Endodermal cell (in vitro differentiated cells): ENCODE results near the gene SCLY. TPM values are rescaled to one million over a fixed set of nuclear protein-coding genes. Genes with fewer than 3 reads are reported as not detected.

Source experiments
- DNase-seq: peaks from one replicate; pipeline ENCODE4 v3.0.0-alpha.2; 2017
- H3K27ac ChIP-seq: 2 replicates; pipeline ENCODE4 v1.5.1; 2013; ENCODE audit warnings: mild to moderate bottlenecking, low read depth, low read length, moderate library complexity
- H3K27me3 ChIP-seq: 2 replicates; pipeline ENCODE4 v1.6.1; 2013; ENCODE audit warnings: mild to moderate bottlenecking, low read length, moderate library complexity; ENCODE audit not compliant: insufficient read depth, control insufficient read depth, poor library complexity, severe bottlenecking
- H3K36me3 ChIP-seq: 2 replicates; pipeline ENCODE4 v1.7.0; 2013; ENCODE audit warnings: mild to moderate bottlenecking, low read length, moderate library complexity; ENCODE audit not compliant: control insufficient read depth, insufficient read depth
- H3K4me1 ChIP-seq: one replicate; pipeline ENCODE4 v1.7.0; 2013; ENCODE audit warnings: low read length; ENCODE audit not compliant: control insufficient read depth, insufficient read depth
- H3K4me3 ChIP-seq: 2 replicates; pipeline ENCODE4 v1.5.1; 2013; ENCODE audit warnings: mild to moderate bottlenecking, low read length, moderate library complexity
- H3K9ac ChIP-seq: 2 replicates; pipeline ENCODE4 v1.6.1; 2013; ENCODE audit warnings: mild to moderate bottlenecking, low read length, moderate library complexity; ENCODE audit not compliant: poor library complexity, severe bottlenecking; ENCODE audit errors: extremely low read depth
- H3K9me3 ChIP-seq: 2 replicates; pipeline ENCODE4 v1.6.1; 2013; ENCODE audit warnings: mild to moderate bottlenecking, low read length, moderate library complexity; ENCODE audit not compliant: control insufficient read depth
- H3K27ac Mint-ChIP-seq: 2 replicates; pipeline ENCODE4 v1.8.0; 2020; ENCODE audit warnings: mixed read lengths
- H3K27me3 Mint-ChIP-seq: 2 replicates; pipeline ENCODE4 v1.8.0; 2021; ENCODE audit warnings: mild to moderate bottlenecking, mixed read lengths; ENCODE audit not compliant: insufficient read depth
- H3K36me3 Mint-ChIP-seq: 2 replicates; pipeline ENCODE4 v1.8.0; 2020; ENCODE audit warnings: low read depth, mixed read lengths
- H3K4me1 Mint-ChIP-seq: 2 replicates; pipeline ENCODE4 v1.8.0; 2020; ENCODE audit warnings: mixed read lengths
- H3K4me3 Mint-ChIP-seq: 2 replicates; pipeline ENCODE4 v1.8.0; 2020; ENCODE audit warnings: mild to moderate bottlenecking, moderate library complexity, mixed read lengths
- H3K9me3 Mint-ChIP-seq: 2 replicates; pipeline ENCODE4 v1.8.0; 2020; ENCODE audit warnings: mild to moderate bottlenecking, mixed read lengths
- WGBS, 2 experiments: methylation state at CpG; one replicate each; pipeline versions ENCODE4 v1.1.5 to v1.1.7; 2013; ENCODE audit warnings: missing lambda C conversion rate in 2 of 2, mixed read lengths in 1 of 2; ENCODE audit not compliant: insufficient coverage in 1 of 2, insufficient read length in 1 of 2; 5-methylcytosine and 5-hydroxymethylcytosine counted together
- total RNA-seq, 2 donors: library from RNA; stranded (reverse); fragmentation: NEBNext Ultra II Directional in 1 of 2; extraction: Animal tissue kit (Norgen Biotek cat#: 25700) in 1 of 2; gene quantifications; 2 replicates in 1 of 2; 3 replicates in 1 of 2; pipeline ENCODE4 v1.2.1, GENCODE V29; 2021
- TF ChIP-seq, protein P1 (sequence below): fragments of 200-600 bp; sonication (generic); conservative IDR thresholded peaks from 2 replicates; pipeline ENCODE4 v1.5.0; 2021; ENCODE audit warnings: antibody characterized with exemption, mild to moderate bottlenecking

SCLY gene
- total RNA-seq, 2 donors from 2014 or later = 39.0 to 45.0 TPM

DNA sequence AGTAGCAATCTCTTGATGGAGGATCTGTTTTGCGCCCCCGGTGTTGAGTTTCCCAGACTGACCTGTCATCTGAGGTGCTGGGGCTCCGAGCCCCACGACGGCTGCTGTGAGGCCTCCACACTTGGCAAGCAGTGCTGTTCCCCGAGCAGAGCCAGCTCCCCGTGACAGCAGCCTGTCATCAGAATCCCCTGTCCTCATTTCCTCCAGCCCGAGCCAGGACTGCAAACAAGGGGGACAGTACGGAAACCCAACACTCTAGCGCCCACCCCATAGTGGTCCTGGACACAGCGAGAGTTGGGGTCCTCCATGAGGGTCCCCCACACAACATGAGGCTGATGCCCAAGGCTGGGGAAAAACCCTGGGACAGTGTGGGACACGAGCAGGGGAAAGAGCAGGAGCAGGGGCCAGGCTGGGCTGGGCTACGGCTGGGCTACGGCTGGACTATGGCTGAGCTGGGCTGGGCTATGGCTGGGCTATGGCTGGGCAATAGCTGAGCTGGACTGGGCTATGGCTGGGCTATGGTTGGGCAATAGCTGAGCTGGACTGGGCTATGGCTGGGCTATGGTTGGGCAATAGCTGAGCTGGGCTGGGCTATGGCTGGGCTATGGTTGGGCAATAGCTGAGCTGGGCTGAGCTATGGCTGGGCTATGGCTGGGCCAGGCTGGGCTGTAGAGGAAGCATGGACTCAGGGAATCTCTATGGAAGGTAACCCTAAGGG, 76.2 kb downstream of the SCLY start:
- TF ChIP-seq, protein P1, sequence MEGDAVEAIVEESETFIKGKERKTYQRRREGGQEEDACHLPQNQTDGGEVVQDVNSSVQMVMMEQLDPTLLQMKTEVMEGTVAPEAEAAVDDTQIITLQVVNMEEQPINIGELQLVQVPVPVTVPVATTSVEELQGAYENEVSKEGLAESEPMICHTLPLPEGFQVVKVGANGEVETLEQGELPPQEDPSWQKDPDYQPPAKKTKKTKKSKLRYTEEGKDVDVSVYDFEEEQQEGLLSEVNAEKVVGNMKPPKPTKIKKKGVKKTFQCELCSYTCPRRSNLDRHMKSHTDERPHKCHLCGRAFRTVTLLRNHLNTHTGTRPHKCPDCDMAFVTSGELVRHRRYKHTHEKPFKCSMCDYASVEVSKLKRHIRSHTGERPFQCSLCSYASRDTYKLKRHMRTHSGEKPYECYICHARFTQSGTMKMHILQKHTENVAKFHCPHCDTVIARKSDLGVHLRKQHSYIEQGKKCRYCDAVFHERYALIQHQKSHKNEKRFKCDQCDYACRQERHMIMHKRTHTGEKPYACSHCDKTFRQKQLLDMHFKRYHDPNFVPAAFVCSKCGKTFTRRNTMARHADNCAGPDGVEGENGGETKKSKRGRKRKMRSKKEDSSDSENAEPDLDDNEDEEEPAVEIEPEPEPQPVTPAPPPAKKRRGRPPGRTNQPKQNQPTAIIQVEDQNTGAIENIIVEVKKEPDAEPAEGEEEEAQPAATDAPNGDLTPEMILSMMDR = no peak
- Histone ChIP-seq H3K27me3 (no peaks in the 10 kb centered on the region), H3K9ac (no peak overlapping the region), H3K4me3 (no peak overlapping the region), H3K4me1 (no peaks in the 10 kb centered on the region), H3K9me3 (no peaks in the 10 kb centered on the region), H3K27ac (no peak overlapping the region), H3K36me3 (no peaks in the 10 kb centered on the region)
- DNase-seq = no peak
- 92 to 96% methylated on average over 12 to 14 of the region's 14 CpGs for WGBS, 2 experiments
- no peak overlapping the region for H3K27ac Mint-ChIP-seq
- no peaks in the 10 kb centered on the region for H3K36me3 Mint-ChIP-seq
- no peaks in the 10 kb centered on the region for H3K9me3 Mint-ChIP-seq
- no peak overlapping the region for H3K4me3 Mint-ChIP-seq
- no peaks in the 10 kb centered on the region for H3K27me3 Mint-ChIP-seq
- no peaks in the 10 kb centered on the region for H3K4me1 Mint-ChIP-seq

DNA sequence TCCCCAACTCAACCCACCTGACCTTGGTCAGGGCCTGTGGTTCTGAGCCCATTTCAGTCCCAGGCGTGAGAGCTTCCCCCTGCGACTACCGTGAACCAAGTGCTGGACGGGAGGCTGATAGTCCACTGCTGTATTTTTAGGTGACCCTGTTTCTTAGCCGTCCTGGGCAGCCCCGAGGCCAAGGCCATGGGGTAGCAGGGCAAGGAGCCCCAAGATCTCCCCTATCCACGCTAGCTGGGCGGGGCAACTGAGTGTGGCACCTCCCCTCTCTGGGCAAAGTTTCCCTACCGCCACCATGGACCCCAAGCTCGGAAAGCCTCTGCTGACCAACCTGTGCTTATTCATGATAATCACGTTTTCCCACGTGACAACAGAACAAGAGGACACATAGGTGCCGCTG, 77.1 kb downstream of the SCLY start:
- H3K9ac ChIP-seq = no peak overlapping the region
- TF ChIP-seq, protein P1 = no peak
- no peaks in the 10 kb centered on the region for H3K27me3 ChIP-seq
- H3K4me3 ChIP-seq = no peak overlapping the region
- no peaks in the 10 kb centered on the region for H3K9me3 ChIP-seq
- no peaks in the 10 kb centered on the region for H3K36me3 Mint-ChIP-seq
- WGBS, 2 experiments = 94 to 98% methylated on average over 8 to 13 of the region's 13 CpGs
- no peaks in the 10 kb centered on the region for H3K9me3 Mint-ChIP-seq
- H3K4me3 Mint-ChIP-seq = no peak overlapping the region
- H3K4me1 ChIP-seq = no peaks in the 10 kb centered on the region
- H3K36me3 ChIP-seq = no peaks in the 10 kb centered on the region
- H3K27ac Mint-ChIP-seq = no peak overlapping the region
- no peaks in the 10 kb centered on the region for H3K27me3 Mint-ChIP-seq
- DNase-seq = no peak
- no peaks in the 10 kb centered on the region for H3K4me1 Mint-ChIP-seq
- H3K27ac ChIP-seq = no peak overlapping the region

DNA sequence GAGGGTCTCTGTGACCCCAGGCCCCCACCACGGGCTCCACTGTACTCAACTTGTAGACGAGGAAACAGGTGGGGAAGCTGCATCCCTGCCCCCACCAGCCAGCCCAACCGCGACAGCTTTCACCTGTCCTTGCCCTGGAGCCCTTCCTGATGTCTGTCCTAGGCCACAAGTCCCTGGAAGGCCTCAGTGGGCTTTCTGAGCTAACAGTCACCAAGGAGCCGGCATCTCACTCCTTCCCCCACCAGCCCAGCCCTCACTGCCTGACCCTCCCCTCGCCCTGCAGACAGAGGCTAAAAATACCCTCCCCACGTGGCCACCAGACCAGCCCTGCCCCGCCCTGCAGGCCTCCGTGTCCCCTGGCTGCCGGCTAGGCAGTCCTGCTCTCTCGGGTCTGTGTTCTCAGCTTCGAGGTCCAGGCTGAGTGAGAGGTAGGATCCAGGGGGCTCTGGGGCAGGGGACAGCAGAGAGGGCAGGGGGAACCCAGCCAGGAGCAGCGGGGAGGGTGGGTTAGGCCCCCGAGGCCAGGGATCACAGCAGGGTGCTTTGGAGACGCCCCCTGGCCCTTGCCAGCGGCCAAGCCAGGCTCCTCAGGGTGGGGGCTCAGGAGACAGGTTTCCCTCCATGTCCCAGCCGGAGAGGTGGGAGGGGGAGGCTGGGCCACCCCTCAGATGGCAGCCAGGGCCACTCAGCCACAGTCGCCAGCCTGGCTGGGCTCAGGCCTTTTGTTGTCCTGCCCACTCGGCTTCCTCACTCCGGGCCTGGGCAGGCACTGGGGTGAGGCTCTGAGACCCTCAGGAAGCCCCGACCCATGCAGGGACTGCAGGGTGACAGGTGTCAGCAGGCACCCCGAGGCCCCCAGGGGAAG, 77.8 kb downstream of the SCLY start, which contains the start of gene KLHL30:
Gene KLHL30, plus strand, starts transcription at position 338 of the 865 bp plus-strand sequence. CDS start 2,087 bp downstream, outside the sequence.
- H3K27me3 Mint-ChIP-seq = no peaks in the 10 kb centered on the region
- no peaks in the 10 kb centered on the region for H3K9me3 Mint-ChIP-seq
- H3K4me1 ChIP-seq = no peaks in the 10 kb centered on the region
- no peak within 1 kb of the TSS for H3K9ac ChIP-seq
- no peak within 1 kb of the TSS for H3K4me3 Mint-ChIP-seq
- TF ChIP-seq, protein P1 = no peak
- H3K36me3 ChIP-seq = no peaks in the 10 kb centered on the region
- H3K27me3 ChIP-seq = no peaks in the 10 kb centered on the region
- no peaks in the 10 kb centered on the region for H3K36me3 Mint-ChIP-seq
- H3K9me3 ChIP-seq = no peaks in the 10 kb centered on the region
- no peak within 1 kb of the TSS for H3K4me3 ChIP-seq
- no peak for DNase-seq
- no peak within 1 kb of the TSS for H3K27ac Mint-ChIP-seq
- 88% methylated on average over 22 of the region's 22 CpGs; no CpG with 5 or more reads in 1 of the 2 experiments for WGBS, 2 experiments
- no peak within 1 kb of the TSS for H3K27ac ChIP-seq
- H3K4me1 Mint-ChIP-seq = no peaks in the 10 kb centered on the region
